Neuronal stem cell (in vitro differentiated cells): ENCODE results near the gene LILRA2.
"Not testable (repeated sequence)": the region's sequence is repeated elsewhere in the genome, so short reads cannot be mapped to it uniquely, and the experiment has no call there.

ENCODE experiments used
- DNase-seq: peaks from one replicate; pipeline ENCODE4 v3.0.0-alpha.2; 2013; ENCODE audit warnings: low spot score
- H2AFZ ChIP-seq: one replicate; pipeline ENCODE4 v1.6.1; 2013; ENCODE audit warnings: mild to moderate bottlenecking, low read length, inconsistent platforms
- H2AK5ac ChIP-seq: 2 replicates; pipeline ENCODE4 v1.6.1; 2013; ENCODE audit warnings: low read depth, mild to moderate bottlenecking, inconsistent platforms, low read length, moderate library complexity, mixed read lengths
- H2BK120ac ChIP-seq: 2 replicates; pipeline ENCODE4 v1.6.1; 2013; ENCODE audit warnings: low read depth, mild to moderate bottlenecking, inconsistent platforms, low read length, moderate library complexity, mixed read lengths
- H2BK12ac ChIP-seq: one replicate; pipeline ENCODE4 v1.6.1; 2013; ENCODE audit warnings: low read length, inconsistent platforms
- H2BK15ac ChIP-seq: 2 replicates; pipeline ENCODE4 v1.6.1; 2013; ENCODE audit warnings: mild to moderate bottlenecking, low read length, inconsistent platforms, mixed read lengths
- H2BK5ac ChIP-seq: one replicate; pipeline ENCODE4 v1.6.1; 2013; ENCODE audit warnings: inconsistent platforms, mild to moderate bottlenecking, low read length, moderate library complexity
- H3K14ac ChIP-seq: one replicate; pipeline ENCODE4 v1.6.1; 2013; ENCODE audit warnings: low read length, inconsistent platforms
- H3K18ac ChIP-seq: 2 replicates; pipeline ENCODE4 v1.6.1; 2013; ENCODE audit warnings: low read length, inconsistent platforms
- H3K23ac ChIP-seq: 2 replicates; pipeline ENCODE4 v1.6.1; 2013; ENCODE audit warnings: low read depth, mild to moderate bottlenecking, mixed read lengths, low read length, inconsistent platforms; ENCODE audit not compliant: poor library complexity
- H3K27ac ChIP-seq: replicated peaks from 3 replicates; pipeline ENCODE4 v1.5.1; 2013; ENCODE audit warnings: low read length, inconsistent platforms
- H3K27me3 ChIP-seq, 3 experiments: 2 replicates each; pipeline ENCODE4 v1.6.1; 2013; ENCODE audit warnings: low read length in 3 of 3, mild to moderate bottlenecking in 2 of 3, inconsistent platforms in 1 of 3, low read depth in 1 of 3, mixed read lengths in 1 of 3, moderate library complexity in 1 of 3; ENCODE audit not compliant: control insufficient read depth in 3 of 3, insufficient read depth in 3 of 3
- H3K36me3 ChIP-seq, 2 donors: replicated peaks in 1 of 2; 2 replicates each; pipeline ENCODE4 v1.6.1; 2013; ENCODE audit warnings: low read length in 2 of 2; ENCODE audit not compliant: control insufficient read depth in 2 of 2, insufficient read depth in 2 of 2
- H3K4ac ChIP-seq: 2 replicates; pipeline ENCODE4 v1.6.1; 2013; ENCODE audit warnings: inconsistent platforms, mild to moderate bottlenecking, low read length, moderate library complexity
- H3K4me1 ChIP-seq, 2 donors: 1 replicate in 1 of 2; 2 replicates in 1 of 2; pipeline ENCODE4 v1.6.1; 2013; ENCODE audit warnings: low read length in 2 of 2, low read depth in 1 of 2; ENCODE audit not compliant: control insufficient read depth in 2 of 2, insufficient read depth in 1 of 2
- H3K4me2 ChIP-seq: one replicate; pipeline ENCODE4 v1.6.1; 2013; ENCODE audit warnings: mild to moderate bottlenecking, low read length, inconsistent platforms; ENCODE audit not compliant: insufficient read depth, poor library complexity, severe bottlenecking
- H3K4me3 ChIP-seq, 2 donors: 2 replicates each; pipeline ENCODE4 v1.5.1; 2013; ENCODE audit warnings: low read length in 2 of 2, mild to moderate bottlenecking in 2 of 2, inconsistent platforms in 1 of 2, moderate library complexity in 1 of 2
- H3K79me1 ChIP-seq: one replicate; pipeline ENCODE4 v1.6.1; 2013; ENCODE audit warnings: low read depth, mild to moderate bottlenecking, inconsistent platforms, low read length, moderate library complexity
- H3K9ac ChIP-seq: one replicate; pipeline ENCODE4 v1.6.1; 2013; ENCODE audit warnings: mild to moderate bottlenecking, low read depth, low read length, inconsistent platforms; ENCODE audit not compliant: poor library complexity
- H3K9me3 ChIP-seq, 2 donors: replicated peaks in 1 of 2; 2 replicates each; pipeline versions ENCODE3 to v1.6.1; 2013; ENCODE audit warnings: low read length in 2 of 2, mild to moderate bottlenecking in 2 of 2, inconsistent platforms in 1 of 2, low read depth in 1 of 2, mixed read lengths in 1 of 2, moderate library complexity in 1 of 2; ENCODE audit not compliant: control insufficient read depth in 2 of 2, insufficient read depth in 1 of 2
- H4K8ac ChIP-seq: one replicate; pipeline ENCODE4 v1.6.1; 2013; ENCODE audit warnings: low read depth, mild to moderate bottlenecking, inconsistent platforms, low read length, moderate library complexity
- H4K91ac ChIP-seq: one replicate; pipeline ENCODE4 v1.6.1; 2013; ENCODE audit warnings: low read length, low read depth, mild to moderate bottlenecking, inconsistent platforms; ENCODE audit not compliant: poor library complexity
- WGBS, 2 donors: extraction: QIAGEN DNeasy Blood & Tissue Kit; methylation state at CpG; one replicate each; pipeline ENCODE4 v1.1.7; 2013; ENCODE audit warnings: missing lambda C conversion rate in 2 of 2, mixed read lengths in 1 of 2; ENCODE audit not compliant: insufficient read length in 2 of 2, insufficient replicate concordance in 1 of 2; ENCODE audit errors: extremely low coverage in 2 of 2; 5-methylcytosine and 5-hydroxymethylcytosine counted together

LILRA2 gene

DNA sequence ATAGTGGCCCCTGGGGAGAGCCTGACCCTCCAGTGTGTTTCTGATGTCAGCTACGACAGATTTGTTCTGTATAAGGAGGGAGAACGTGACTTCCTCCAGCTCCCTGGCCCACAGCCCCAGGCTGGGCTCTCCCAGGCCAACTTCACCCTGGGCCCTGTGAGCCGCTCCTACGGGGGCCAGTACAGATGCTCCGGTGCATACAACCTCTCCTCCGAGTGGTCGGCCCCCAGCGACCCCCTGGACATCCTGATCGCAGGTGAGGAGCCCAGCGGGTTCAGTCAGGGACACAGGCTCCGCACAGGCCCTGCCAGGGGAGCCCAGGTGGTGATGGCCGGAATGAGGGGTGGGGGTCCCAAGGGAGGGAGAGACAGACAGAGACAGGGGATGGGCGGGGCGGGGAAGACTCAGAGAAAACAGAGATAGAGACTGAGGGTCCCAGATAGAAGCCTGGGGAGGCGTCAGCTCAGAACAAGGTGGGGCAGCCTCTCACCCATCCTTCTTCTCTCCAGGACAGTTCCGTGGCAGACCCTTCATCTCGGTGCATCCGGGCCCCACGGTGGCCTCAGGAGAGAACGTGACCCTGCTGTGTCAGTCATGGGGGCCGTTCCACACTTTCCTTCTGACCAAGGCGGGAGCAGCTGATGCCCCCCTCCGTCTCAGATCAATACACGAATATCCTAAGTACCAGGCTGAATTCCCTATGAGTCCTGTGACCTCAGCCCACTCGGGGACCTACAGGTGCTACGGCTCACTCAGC lies 22.3 kb downstream of the LILRA2 start:
- H3K4me2 ChIP-seq, H3K27ac ChIP-seq, H3K36me3 ChIP-seq, DNase-seq, H3K4ac ChIP-seq, H3K4me3 ChIP-seq, H3K18ac ChIP-seq, H3K23ac ChIP-seq, H2AK5ac ChIP-seq, H4K8ac ChIP-seq, H3K4me1 ChIP-seq, H3K14ac ChIP-seq, H2BK5ac ChIP-seq, H2BK12ac ChIP-seq, H3K79me1 ChIP-seq, H2AFZ ChIP-seq, H2BK15ac ChIP-seq, H2BK120ac ChIP-seq, H3K9ac ChIP-seq, H4K91ac ChIP-seq: not testable (repeated sequence)
- Histone ChIP-seq H3K9me3 (peaks cover 0 to 18% of the 10 kb centered on the region in 2 donors), H3K27me3 (peaks cover 0 to 29% (median 0%) of the 10 kb centered on the region in 3 experiments)
- WGBS, 2 donors, result no CpG with 5 or more reads among the region's 26 CpGs

DNA sequence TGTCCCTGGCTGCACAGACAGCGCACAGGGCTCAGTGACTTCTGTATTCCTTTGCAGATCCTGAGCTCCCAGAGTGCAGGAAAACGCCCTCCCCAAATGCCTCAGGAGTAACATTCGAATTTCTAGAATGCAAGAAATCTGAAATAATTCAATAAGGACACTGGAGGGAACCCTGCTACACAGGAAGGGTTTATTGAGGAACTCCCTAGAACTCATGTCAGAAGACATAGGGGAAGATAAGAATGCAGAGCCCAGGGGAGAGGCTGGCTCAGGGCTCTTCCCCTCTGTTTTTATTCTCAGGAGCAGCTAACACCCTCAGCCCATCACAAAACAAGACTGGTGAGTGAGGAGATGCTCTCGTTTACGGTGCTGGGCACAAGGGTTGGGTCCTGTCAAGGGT lies 26.6 kb downstream of the LILRA2 start:
- no peak overlapping the region for H3K14ac ChIP-seq
- peaks cover 4 to 12% of the 10 kb centered on the region in 2 donors for H3K9me3 ChIP-seq
- H2BK5ac ChIP-seq, result no peak overlapping the region
- H4K8ac ChIP-seq, result no peak overlapping the region
- no peak overlapping the region for H3K27ac ChIP-seq
- H2BK12ac ChIP-seq, result no peak overlapping the region
- H3K36me3 ChIP-seq, result no peaks in the 10 kb centered on the region
- H2BK15ac ChIP-seq, result no peak overlapping the region
- H3K9ac ChIP-seq, result no peak overlapping the region
- H3K79me1 ChIP-seq, result no peaks in the 10 kb centered on the region
- no peak overlapping the region for H3K23ac ChIP-seq
- peaks cover 0 to 16% (median 0%) of the 10 kb centered on the region in 3 experiments for H3K27me3 ChIP-seq
- H3K4me2 ChIP-seq, result no peak overlapping the region
- no peak overlapping the region for H3K4ac ChIP-seq
- no peak overlapping the region for H2AK5ac ChIP-seq
- H2BK120ac ChIP-seq, result no peak overlapping the region
- peak overlapping the region in 1 of 2 donors; percentile 48 for H3K4me3 ChIP-seq
- no peak overlapping the region for H3K18ac ChIP-seq
- no peak overlapping the region for H2AFZ ChIP-seq
- H3K4me1 ChIP-seq, result no peaks in the 10 kb centered on the region
- DNase-seq, result no peak
- no peak overlapping the region for H4K91ac ChIP-seq
- WGBS, 2 donors, result no CpG with 5 or more reads among the region's 5 CpGs

DNA sequence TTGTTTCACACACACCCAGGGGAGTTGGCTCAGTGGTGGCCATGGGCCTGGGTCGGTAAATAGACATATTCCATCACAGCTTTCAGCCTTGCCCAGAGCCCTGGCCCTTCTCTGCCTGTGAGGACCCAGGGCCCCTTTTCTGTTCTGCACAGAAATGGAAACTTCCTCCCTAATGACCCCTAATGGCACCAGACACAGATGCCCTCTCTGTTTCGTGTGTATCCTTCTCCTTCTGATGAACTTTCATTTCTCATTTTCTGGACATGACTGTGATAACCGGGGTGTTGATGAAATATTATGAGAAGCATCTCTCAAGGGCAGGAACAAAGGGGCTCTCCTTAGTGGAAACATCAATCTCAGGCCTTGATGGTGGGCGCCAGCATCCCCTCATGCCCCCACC lies 32.6 kb downstream of the LILRA2 start:
- no peak overlapping the region for H2BK12ac ChIP-seq
- H3K9me3 ChIP-seq, result peaks cover 4 to 38% of the 10 kb centered on the region in 2 donors
- no peak overlapping the region for H3K14ac ChIP-seq
- no peak overlapping the region for H3K4me3 ChIP-seq
- H2AK5ac ChIP-seq, result no peak overlapping the region
- no peak overlapping the region for H2BK120ac ChIP-seq
- H4K8ac ChIP-seq, result no peak overlapping the region
- no peaks in the 10 kb centered on the region for H3K4me1 ChIP-seq
- WGBS, 2 donors, result no CpG with 5 or more reads among the region's 4 CpGs
- no peak overlapping the region for H3K27ac ChIP-seq
- no peak overlapping the region for H3K4me2 ChIP-seq
- no peaks in the 10 kb centered on the region for H3K36me3 ChIP-seq
- no peak overlapping the region for H2AFZ ChIP-seq
- DNase-seq, result no peak
- no peaks in the 10 kb centered on the region for H3K79me1 ChIP-seq
- no peak overlapping the region for H3K4ac ChIP-seq
- no peak overlapping the region for H3K9ac ChIP-seq
- H3K18ac ChIP-seq, result no peak overlapping the region
- H2BK15ac ChIP-seq, result no peak overlapping the region
- H3K27me3 ChIP-seq, result no peaks in the 10 kb centered on the region
- no peak overlapping the region for H3K23ac ChIP-seq
- no peak overlapping the region for H4K91ac ChIP-seq
- H2BK5ac ChIP-seq, result no peak overlapping the region

DNA sequence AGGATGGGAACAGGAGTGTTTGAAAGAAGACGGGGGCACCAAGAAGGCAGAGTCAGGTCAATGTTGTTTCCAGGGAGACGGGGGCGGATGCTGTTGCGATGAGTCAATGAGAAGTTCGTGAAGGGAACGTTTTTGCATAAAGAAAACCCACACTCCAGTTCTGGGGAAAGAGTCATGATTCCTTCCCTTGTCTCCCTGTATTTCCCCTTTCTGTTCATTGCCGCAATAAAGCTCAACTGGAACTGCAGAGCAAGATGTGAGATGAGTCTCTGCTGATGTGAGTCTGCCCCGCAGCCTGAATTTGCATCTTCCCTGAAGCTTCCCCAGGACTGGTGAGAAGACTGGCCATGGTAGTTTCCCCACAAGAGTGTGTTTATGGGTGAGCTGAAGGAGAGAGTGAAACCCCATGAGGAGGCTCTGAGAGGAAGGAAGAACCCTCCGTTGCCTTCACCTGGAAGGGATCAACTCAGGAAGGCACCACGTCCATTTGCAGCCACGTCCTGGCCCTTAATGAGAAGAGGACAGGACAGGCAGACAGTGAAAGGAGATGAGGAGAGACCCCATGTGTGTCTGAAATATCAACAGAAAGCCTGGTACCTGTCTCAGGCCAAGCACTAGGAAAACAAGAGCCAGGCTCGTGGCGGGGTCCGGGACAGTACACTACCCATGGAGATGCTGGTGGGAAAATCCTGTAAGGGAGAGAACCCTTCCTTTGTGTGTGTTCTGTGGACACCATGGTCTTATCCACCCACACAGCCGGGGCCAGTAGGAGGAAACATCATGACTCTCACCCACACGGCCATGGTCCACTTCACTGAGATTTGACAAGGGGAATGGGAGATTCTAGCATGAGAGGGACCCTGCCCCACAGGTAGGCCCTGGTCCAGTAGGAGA lies 33.5 kb downstream of the LILRA2 start:
- DNase-seq, result no peak
- H3K9me3 ChIP-seq, result peaks cover 4 to 43% of the 10 kb centered on the region in 2 donors
- H2BK15ac ChIP-seq, result no peak overlapping the region
- H4K8ac ChIP-seq, result no peak overlapping the region
- no peak overlapping the region for H2BK5ac ChIP-seq
- H2AFZ ChIP-seq, result no peak overlapping the region
- no peak overlapping the region for H3K27ac ChIP-seq
- no peak overlapping the region for H4K91ac ChIP-seq
- no peaks in the 10 kb centered on the region for H3K27me3 ChIP-seq
- no peaks in the 10 kb centered on the region for H3K79me1 ChIP-seq
- H3K23ac ChIP-seq, result no peak overlapping the region
- no peak overlapping the region for H2BK12ac ChIP-seq
- WGBS, 2 donors, result no CpG with 5 or more reads among the region's 16 CpGs
- H2BK120ac ChIP-seq, result no peak overlapping the region
- no peak overlapping the region for H3K4me3 ChIP-seq
- H2AK5ac ChIP-seq, result no peak overlapping the region
- no peak overlapping the region for H3K4ac ChIP-seq
- no peak overlapping the region for H3K4me2 ChIP-seq
- no peak overlapping the region for H3K9ac ChIP-seq
- H3K4me1 ChIP-seq, result no peaks in the 10 kb centered on the region
- no peak overlapping the region for H3K14ac ChIP-seq
- H3K18ac ChIP-seq, result no peak overlapping the region
- H3K36me3 ChIP-seq, result no peaks in the 10 kb centered on the region
